ENCODE results near the gene MCC.

GRCh38 chr5:113027015-113027414, 461.2 kb downstream of the MCC start:
- TF ChIP-seq CTCF (IDR thresholded peaks at IDR 0.05) (no peak), POLR2A (IDR thresholded peaks at IDR 0.05) (no peak)
